HUDEP-2 (cell line): ENCODE results near the gene CNN3.

Experiments used
- DNase-seq, 76 experiments: peaks; one replicate each; lab custom pipeline; 2025; ENCODE audit not compliant: unreplicated experiment in 76 of 76; lab: John Stamatoyannopoulos, UW

CNN3 gene

GRCh38 chr1:94862718-94863117, 64.2 kb downstream of the CNN3 start:
- no peak for DNase-seq

- DNase-seq = no peak
Observed at GRCh38 chr1:94859174-94859573, 67.7 kb downstream of the CNN3 start.

- DNase-seq = no peak
Observed at GRCh38 chr1:94858276-94858675, 68.6 kb downstream of the CNN3 start.

- DNase-seq = no peak
Observed at GRCh38 chr1:94856868-94857267, 70.0 kb downstream of the CNN3 start.

GRCh38 chr1:94856004-94856403, 70.9 kb downstream of the CNN3 start:
- no peak for DNase-seq

- no peak for DNase-seq
Observed at GRCh38 chr1:94855307-94855700, 71.6 kb downstream of the CNN3 start.

GRCh38 chr1:94854458-94855306, 72.2 kb downstream of the CNN3 start:
- peak in 74 of 76 experiments; percentile 16 to 85 (median 65) for DNase-seq

GRCh38 chr1:94852788-94853187, 74.1 kb downstream of the CNN3 start:
- no peak for DNase-seq

- no peak for DNase-seq
Observed at GRCh38 chr1:94851571-94851970, 75.3 kb downstream of the CNN3 start.
